Measurements from ENCODE around the gene PUM2. TPM values are rescaled to one million over a fixed set of nuclear protein-coding genes. Genes with fewer than 3 reads are reported as not detected.

The PUM2 gene
- total and polyA plus RNA-seq, 2 experiments from 2014 or later: 13.6 to 18.3 TPM

DNA sequence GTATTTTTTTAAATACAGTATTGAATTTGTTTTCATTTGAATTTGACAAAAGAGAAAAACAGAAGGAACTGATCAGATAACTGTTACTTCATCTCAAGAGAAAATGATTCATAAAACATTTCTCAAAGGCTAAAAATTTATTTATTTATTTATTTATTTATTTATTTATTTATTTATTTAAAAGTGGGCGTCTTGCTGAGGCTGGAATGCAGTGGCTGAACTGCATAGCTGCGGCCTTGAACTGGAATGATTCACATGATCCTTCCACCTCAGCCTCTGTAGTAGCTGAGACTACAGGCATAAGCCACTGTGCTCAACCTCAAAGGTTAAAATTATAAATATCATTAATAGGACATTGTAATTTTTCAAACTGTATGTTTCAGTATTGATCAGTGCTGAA, 4.5 kb upstream of the PUM2 start:
- Histone ChIP-seq H3K4me2 (ENCODE audit: unreplicated experiment) (no peak overlapping the region), H3K4me3 (no peak overlapping the region), H2AFZ (no peak overlapping the region), H3K79me2 (ENCODE audit: insufficient read depth) (peaks cover 2% of the 10 kb centered on the region), H3K36me3 (ENCODE audit: low read depth) (no peaks in the 10 kb centered on the region), H3K9me2 (ENCODE audit: insufficient read depth) (no peaks in the 10 kb centered on the region), H3K27ac (no peak overlapping the region), H3F3A (ENCODE audit: insufficient read depth) (peaks cover 9% of the 10 kb centered on the region), H3K9me3 (ENCODE audit: low read depth) (no peaks in the 10 kb centered on the region), H3K27me3 (replicated peaks; ENCODE audit: insufficient read depth) (no peaks in the 10 kb centered on the region), H4K20me1 (ENCODE audit: insufficient read depth) (no peaks in the 10 kb centered on the region), H3K4me1 (ENCODE audit: insufficient read depth) (0 out of 2 replicates have a peak, but pooled peaks cover 6% of the 10 kb centered on the region), H3K9ac (no peak overlapping the region)
- in situ Hi-C loops (cut with MboI): no loop called here
- WGBS, 2 experiments (ENCODE audit: low coverage in 1 of 2, low lambda C conversion rate in 2 of 2, missing lambda C conversion rate in 2 of 2): 52 to 60% methylated on average over 2 of the region's 2 CpGs
- TF ChIP-seq EZH2 (IDR thresholded peaks at IDR 0.05; ENCODE audit: insufficient read depth, poor library complexity, severe bottlenecking): no peak
- DNase-seq: peak; percentile 55

GRCh38 chr2:20353241-20353992, 2.8 kb upstream of the PUM2 start:
- in situ Hi-C loops (cut with MboI): no loop called here
- TF ChIP-seq EZH2 (IDR thresholded peaks at IDR 0.05; ENCODE audit: insufficient read depth, poor library complexity, severe bottlenecking): no peak
- TF ChIP-seq EZH2phosphoT487 (IDR thresholded peaks at IDR 0.05; ENCODE audit: insufficient read depth, low read depth): no peak
- DNase-seq: no peak
- H3F3A ChIP-seq (ENCODE audit: insufficient read depth): peaks cover 9% of the 10 kb centered on the region
- no peak overlapping the region for H2AFZ ChIP-seq
- no peaks in the 10 kb centered on the region for H3K27me3 ChIP-seq (replicated peaks; ENCODE audit: insufficient read depth)
- no peak overlapping the region for H3K4me2 ChIP-seq (ENCODE audit: unreplicated experiment)
- no peaks in the 10 kb centered on the region for H3K36me3 ChIP-seq (ENCODE audit: low read depth)
- peaks cover 10% of the 10 kb centered on the region; the same call in 1 of the 2 replicates for H4K20me1 ChIP-seq (ENCODE audit: insufficient read depth)
- peaks cover 14% of the 10 kb centered on the region for H3K4me1 ChIP-seq (ENCODE audit: insufficient read depth)
- no peaks in the 10 kb centered on the region for H3K9me2 ChIP-seq (ENCODE audit: insufficient read depth)
- 78 to 81% methylated on average over 9 of the region's 9 CpGs for WGBS, 2 experiments (ENCODE audit: low coverage in 1 of 2, low lambda C conversion rate in 2 of 2, missing lambda C conversion rate in 2 of 2)
- H3K79me2 ChIP-seq (ENCODE audit: insufficient read depth): peaks cover 19% of the 10 kb centered on the region
- H3K4me3 ChIP-seq: no peak overlapping the region
- H3K27ac ChIP-seq: no peak overlapping the region
- H3K9me3 ChIP-seq (ENCODE audit: low read depth): no peaks in the 10 kb centered on the region
- H3K9ac ChIP-seq: no peak overlapping the region

DNA sequence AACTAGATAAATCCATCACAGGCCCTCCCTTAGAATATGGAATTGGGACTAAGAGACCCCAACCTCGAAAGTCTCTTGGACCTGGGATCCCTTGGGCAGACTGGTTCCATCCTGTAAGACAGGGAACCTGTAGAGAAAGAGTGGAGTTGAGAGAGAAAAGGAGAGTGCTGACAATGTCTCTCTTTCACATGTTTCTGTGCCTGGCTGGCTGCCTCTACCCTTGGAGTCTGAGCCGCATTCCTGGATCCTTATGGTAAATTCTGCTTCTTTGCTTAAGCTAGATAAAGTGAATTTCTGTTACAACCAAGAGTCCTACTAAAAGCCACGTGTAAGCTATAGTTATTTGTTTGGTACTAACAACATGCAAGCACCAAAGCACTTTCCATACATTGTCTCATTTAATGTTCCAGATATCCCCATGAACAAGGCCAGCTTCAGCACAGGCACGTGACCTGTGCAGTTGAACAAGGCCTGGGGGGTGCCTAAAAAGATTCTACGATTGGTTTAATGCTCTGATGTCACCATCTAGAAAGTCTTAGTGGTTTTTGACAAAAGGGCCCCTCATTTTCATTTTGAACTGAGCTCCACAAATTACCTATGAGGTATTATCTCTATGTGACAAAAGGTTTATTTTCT, 2.1 kb upstream of the PUM2 start:
- Histone ChIP-seq H3K4me1 (ENCODE audit: insufficient read depth) (peaks cover 20% of the 10 kb centered on the region), H2AFZ (no peak overlapping the region), H3K9me3 (ENCODE audit: low read depth) (no peaks in the 10 kb centered on the region), H3F3A (ENCODE audit: insufficient read depth) (peaks cover 9% of the 10 kb centered on the region), H3K27ac (no peak overlapping the region), H3K27me3 (replicated peaks; ENCODE audit: insufficient read depth) (no peaks in the 10 kb centered on the region), H4K20me1 (ENCODE audit: insufficient read depth) (peaks cover 11% of the 10 kb centered on the region), H3K9ac (no peak overlapping the region), H3K4me2 (ENCODE audit: unreplicated experiment) (no peak overlapping the region), H3K36me3 (ENCODE audit: low read depth) (no peaks in the 10 kb centered on the region), H3K79me2 (ENCODE audit: insufficient read depth) (peaks cover 26% of the 10 kb centered on the region), H3K9me2 (ENCODE audit: insufficient read depth) (no peaks in the 10 kb centered on the region), H3K4me3 (no peak overlapping the region)
- no peak for DNase-seq
- in situ Hi-C loops (cut with MboI): no loop called here
- TF ChIP-seq EZH2phosphoT487 (IDR thresholded peaks at IDR 0.05; ENCODE audit: insufficient read depth, low read depth) (no peak), EZH2 (IDR thresholded peaks at IDR 0.05; ENCODE audit: insufficient read depth, poor library complexity, severe bottlenecking) (no peak)
- 87 to 89% methylated on average over 5 of the region's 5 CpGs for WGBS, 2 experiments (ENCODE audit: low coverage in 1 of 2, low lambda C conversion rate in 2 of 2, missing lambda C conversion rate in 2 of 2)

GRCh38 chr2:20352230-20352578, 1.6 kb upstream of the PUM2 start:
- TF ChIP-seq EZH2phosphoT487 (IDR thresholded peaks at IDR 0.05; ENCODE audit: insufficient read depth, low read depth): no peak
- TF ChIP-seq EZH2 (IDR thresholded peaks at IDR 0.05; ENCODE audit: insufficient read depth, poor library complexity, severe bottlenecking): no peak
- H3K79me2 ChIP-seq (ENCODE audit: insufficient read depth): peaks cover 31% of the 10 kb centered on the region
- H3K9ac ChIP-seq: no peak overlapping the region
- H2AFZ ChIP-seq: no peak overlapping the region; the same call in 1 of the 2 replicates
- 73 to 77% methylated on average over 4 of the region's 4 CpGs for WGBS, 2 experiments (ENCODE audit: low coverage in 1 of 2, low lambda C conversion rate in 2 of 2, missing lambda C conversion rate in 2 of 2)
- H4K20me1 ChIP-seq (ENCODE audit: insufficient read depth): peaks cover 16% of the 10 kb centered on the region
- peaks cover 25% of the 10 kb centered on the region for H3K4me1 ChIP-seq (ENCODE audit: insufficient read depth)
- no peaks in the 10 kb centered on the region for H3K9me2 ChIP-seq (ENCODE audit: insufficient read depth)
- H3K4me3 ChIP-seq: no peak overlapping the region
- in situ Hi-C loops (cut with MboI): no loop called here
- H3K27ac ChIP-seq: no peak overlapping the region
- no peaks in the 10 kb centered on the region for H3K9me3 ChIP-seq (ENCODE audit: low read depth)
- no peaks in the 10 kb centered on the region for H3K27me3 ChIP-seq (replicated peaks; ENCODE audit: insufficient read depth)
- no peak for DNase-seq
- no peaks in the 10 kb centered on the region for H3K36me3 ChIP-seq (ENCODE audit: low read depth)
- H3F3A ChIP-seq (ENCODE audit: insufficient read depth): peaks cover 10% of the 10 kb centered on the region
- H3K4me2 ChIP-seq (ENCODE audit: unreplicated experiment): no peak overlapping the region

All from GM23248 (cell line).